Activated CD4-positive, alpha-beta T cell treated with anti-CD3 and anti-CD28 coated beads for 24 hours (primary cell): Measurements from ENCODE around the gene DUS4L.

Experiments
- DNase-seq, 2 donors: peaks; one replicate each; pipeline ENCODE4 v3.0.0-alpha.2; 2020; ENCODE audit warnings: low read depth in 2 of 2

Gene DUS4L

DNA sequence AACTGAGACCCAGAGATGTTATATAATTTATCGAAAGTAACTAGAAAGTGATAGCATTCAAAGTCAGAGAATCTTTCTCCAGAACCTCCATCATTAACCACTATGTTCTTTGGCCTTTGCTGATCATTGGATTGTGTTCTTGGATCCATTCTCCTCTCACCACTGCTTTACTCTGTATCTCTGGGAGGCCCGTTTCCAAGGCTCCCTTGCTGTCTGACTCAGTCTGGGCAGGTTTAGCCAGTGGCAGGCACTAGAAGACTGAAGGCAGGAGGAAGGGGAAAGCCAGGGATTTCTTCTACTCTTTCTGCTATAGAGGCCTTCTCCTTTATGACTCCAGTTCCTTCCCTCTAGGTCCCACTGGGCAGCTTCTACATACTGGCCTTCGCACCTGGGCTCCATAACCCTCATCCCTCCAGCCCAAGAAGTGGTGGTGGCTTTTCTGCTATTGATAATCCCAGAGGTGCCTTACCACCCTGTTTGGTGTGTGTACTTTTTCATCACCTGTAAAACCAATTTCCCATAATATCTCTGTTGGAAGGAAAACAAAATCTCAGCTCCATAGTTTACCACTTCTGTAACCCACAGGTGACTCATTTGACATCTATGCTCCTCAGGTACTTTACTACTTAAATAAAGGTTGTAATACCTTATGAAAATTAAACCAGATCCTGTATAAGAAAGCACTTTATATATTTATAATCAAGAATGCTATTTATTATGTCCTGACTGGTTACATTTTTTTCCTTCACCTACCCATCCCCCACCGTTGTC, 52.3 kb downstream of the DUS4L start:
- DNase-seq, result no peak

DNA sequence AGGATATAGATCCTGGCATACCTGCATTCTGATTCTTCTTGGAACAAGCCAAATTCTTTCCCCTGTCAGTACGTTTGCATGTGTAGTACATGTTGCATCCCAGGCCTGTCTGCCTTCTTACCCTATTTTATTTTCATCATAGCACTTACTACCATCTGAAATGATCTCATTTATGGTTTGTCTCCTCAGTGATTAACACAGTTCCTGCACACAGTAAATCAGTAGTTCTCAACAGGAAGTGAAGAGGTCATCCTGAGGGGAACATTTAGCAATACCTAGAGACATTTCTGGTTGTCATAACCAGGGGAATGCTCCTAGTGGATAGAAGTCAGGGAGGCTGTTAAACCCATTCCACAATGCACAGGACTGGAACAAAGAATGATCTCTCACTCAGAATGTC, 58.7 kb downstream of the DUS4L start:
- no peak for DNase-seq

DNA sequence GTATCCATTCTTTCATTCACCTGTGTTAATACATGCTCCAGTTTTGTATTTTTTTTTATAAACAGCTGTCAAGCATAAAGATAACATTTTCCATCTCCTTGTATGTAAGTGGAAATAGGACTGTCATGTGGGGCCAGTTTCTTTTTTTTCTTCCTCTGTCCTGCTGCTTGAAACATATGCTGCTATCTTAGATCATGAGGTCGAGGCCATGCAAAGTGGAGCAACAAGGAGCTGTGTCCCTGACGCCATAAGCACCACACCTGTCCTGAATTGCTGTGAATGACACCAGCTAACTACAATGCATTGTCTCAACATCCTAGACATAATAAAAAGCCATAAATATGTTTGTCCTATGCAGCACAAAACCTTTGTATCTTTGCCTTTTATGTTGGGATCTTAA, 59.1 kb downstream of the DUS4L start:
- no peak for DNase-seq

DNA sequence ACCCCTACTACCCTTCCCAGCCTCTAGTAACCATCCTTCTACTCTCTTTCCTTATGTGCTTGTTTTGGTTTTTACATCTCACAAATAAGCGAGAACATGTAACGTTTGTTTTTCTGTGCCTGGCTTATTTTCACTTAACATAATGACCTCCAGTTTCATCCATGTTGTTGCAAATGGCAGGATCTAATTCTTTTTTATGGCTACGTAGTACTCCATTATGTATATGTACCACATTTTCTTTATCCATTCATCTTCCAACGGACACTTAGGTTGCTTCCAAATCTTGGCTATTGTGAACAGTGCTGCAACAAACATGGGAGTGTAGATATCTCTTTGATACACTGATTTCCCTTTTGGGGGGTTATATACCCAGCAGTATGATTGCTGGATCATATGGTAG, 63.2 kb downstream of the DUS4L start:
- DNase-seq, result no peak
